CD4-positive, alpha-beta T cell treated with Interleukin-10 for 1 hour (primary cell): ENCODE data around the gene MXRA8.

Experiments used
- DNase-seq: peaks from one replicate; pipeline ENCODE4 v3.0.0-alpha.2; 2020

MXRA8 gene

GRCh38 chr1:1333551-1334241, 24.7 kb downstream of the MXRA8 start:
- no peak for DNase-seq

- DNase-seq = no peak
These were observed 25.4 kb downstream of the MXRA8 start for GRCh38 chr1:1332774-1333480.

- DNase-seq = no peak
These were observed 26.2 kb downstream of the MXRA8 start for GRCh38 chr1:1332031-1332755.

GRCh38 chr1:1331068-1331965, 27.0 kb downstream of the MXRA8 start, which contains the start of gene TAS1R3:
TAS1R3 (plus strand) TSS chr1:1331280; CDS start chr1:1331346, 66 bp downstream.
- DNase-seq = no peak

DNA sequence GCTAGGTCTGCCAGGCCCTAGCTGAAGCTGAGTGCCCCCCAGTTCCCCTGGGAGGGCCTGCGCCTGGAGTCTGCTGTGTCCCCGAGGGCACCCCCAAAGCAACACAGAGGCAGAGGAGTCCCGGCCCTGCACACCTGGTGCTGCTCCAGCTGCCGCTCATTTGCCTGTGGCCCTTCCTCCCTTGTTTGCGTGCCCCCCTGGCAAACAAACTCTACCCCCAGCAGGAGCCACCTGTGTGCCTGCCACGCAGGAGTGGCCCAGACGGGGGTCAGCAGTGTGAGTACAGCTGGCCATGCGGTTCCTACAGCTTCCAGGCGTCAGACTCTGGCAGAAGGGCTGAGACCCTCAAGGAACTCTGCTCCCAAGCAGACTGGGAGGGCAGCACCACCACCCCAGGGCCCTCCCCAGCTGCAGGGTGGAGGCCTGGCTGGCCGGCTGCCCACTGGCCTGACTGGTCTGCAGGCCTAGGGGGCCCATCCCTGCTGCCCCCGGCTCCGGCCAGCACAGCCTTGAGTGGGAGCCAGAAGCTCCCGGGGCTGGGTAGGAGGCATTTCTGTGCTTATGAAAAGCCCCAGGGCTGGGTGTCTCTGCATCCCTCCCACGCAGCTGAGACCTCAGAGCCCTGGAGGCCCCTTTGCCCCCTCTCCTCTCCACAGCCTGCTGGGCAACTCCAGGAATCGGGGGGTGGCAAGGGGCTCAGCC, 27.8 kb downstream of the MXRA8 start:
- DNase-seq = no peak

- no peak for DNase-seq
These were observed 28.8 kb downstream of the MXRA8 start for GRCh38 chr1:1329304-1330210.

DNA sequence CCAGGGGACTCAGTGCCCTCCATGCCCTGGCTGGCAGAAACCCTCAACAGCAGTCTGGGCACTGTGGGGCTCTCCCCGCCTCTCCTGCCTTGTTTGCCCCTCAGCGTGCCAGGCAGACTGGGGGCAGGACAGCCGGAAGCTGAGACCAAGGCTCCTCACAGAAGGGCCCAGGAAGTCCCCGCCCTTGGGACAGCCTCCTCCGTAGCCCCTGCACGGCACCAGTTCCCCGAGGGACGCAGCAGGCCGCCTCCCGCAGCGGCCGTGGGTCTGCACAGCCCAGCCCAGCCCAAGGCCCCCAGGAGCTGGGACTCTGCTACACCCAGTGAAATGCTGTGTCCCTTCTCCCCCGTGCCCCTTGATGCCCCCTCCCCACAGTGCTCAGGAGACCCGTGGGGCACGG, 30.1 kb downstream of the MXRA8 start:
- DNase-seq = no peak

GRCh38 chr1:1327291-1327690, 31.1 kb downstream of the MXRA8 start:
- DNase-seq = no peak

DNA sequence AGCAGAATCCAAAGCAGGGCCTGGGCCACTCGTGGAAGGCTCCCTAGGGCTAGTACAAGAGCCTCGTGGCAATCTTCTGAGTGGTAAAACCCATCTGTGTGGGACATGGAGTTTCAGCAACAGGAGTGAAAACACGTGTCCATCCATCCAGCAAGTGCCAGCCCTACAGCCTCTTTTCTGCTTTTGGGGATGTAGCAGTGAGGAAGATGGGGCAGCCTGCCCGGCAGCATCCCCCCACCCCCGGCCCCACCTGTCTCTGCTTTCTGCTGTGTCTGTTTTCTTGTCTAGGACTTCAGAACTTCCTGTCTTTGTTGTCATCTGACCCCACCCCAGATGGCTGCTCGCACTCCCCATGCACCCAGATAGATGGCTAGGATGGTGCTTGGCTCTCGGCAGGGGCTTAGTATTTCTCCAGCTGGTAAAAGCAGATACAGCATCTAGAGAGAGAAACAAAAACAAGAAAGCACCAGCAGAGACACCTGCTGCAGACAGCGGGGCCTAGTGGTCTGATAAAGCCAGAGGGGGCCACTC, 32.2 kb downstream of the MXRA8 start:
- no peak for DNase-seq

- no peak for DNase-seq
These were observed 32.9 kb downstream of the MXRA8 start for GRCh38 chr1:1325288-1326074.

DNA sequence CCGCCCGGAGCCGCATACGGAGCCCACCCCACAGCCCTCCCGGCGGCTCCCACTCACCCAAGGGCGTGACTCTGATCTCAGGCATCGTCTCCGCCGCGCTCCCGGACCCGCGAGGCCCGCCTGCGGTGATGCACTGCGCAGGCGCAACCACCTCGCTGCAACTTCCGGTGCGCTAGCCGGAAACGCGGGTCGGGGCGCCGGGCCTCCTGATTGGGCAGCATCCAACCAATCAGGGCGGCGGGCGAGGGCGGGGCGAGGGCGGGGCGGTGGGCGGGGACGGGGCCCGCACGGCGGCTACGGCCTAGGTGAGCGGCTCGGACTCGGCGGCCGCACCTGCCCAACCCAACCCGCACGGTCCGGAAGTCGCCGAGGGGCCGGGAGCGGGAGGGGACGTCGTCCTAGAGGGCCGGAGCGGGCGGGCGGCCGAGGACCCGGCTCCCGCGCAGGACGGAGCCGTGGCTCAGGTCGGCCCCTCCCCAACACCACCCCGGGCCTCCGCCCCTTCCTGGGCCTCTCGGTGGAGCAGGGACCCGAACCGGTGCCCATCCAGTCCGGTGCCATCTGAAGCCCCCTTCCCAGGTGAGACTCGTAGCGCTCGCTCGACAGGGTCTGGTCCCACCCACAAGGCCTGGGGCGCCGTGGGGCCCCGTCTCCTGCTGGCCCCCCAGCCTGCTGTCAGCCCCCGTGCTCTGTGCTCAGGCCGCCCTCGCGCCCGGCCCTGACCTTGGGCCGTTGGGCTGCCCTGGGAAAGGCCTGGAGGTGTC, 33.6 kb downstream of the MXRA8 start, which contains the start of the genes CPTP and INTS11:
CPTP (plus strand) TSS at position 279 of the 764 bp plus-strand sequence. CDS start 2,109 bp downstream, outside the sequence.
INTS11 (minus strand) TSS at position 137 of the 764 bp plus-strand sequence; CDS start at position 85, 52 bp downstream.
- DNase-seq = peak; percentile 96

DNA sequence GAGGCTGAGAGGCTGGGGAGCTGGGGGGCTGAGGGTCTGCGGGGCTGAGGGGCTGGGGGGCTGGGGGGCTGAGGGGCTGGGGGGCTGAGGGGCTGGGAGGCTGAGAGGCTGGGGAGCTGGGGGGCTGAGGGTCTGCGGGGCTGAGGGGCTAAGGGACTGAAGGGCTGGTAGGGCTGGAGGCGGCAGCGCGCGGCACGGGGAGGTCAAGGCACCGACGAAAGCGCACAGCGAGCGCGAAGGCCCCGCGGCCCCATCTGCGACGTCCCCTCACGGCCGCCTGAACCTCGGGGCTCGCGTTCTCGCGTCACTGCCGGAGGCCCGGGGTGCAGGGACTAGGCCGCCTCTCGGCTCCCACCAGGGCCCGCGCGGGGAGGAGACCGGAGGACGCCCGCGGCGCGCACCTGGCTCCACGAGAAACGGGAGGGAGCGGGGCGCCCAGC, 34.3 kb downstream of the MXRA8 start:
- no peak for DNase-seq

- no peak for DNase-seq
These were observed 35.4 kb downstream of the MXRA8 start for GRCh38 chr1:1322952-1323351.

DNA sequence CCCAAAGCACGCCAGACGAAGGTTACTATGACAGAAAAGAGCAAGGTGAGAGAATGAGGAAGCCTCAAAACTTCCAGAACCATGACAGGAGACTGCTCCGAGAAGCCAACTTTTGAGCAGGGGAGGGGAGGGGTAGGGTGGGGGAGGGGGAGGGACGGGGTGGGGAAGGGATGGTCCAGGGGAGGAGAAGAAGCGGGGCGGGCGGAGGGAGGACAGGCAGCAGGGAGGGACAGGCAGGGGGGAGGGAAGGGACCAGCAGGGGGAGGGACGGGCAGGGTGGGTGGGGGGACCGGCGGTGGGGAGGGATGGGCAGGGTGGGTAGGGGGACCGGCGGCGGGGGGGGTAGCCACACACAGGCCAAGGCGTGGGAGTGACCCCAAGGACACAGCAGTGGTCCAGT, 35.9 kb downstream of the MXRA8 start:
- DNase-seq = no peak

- no peak for DNase-seq
These were observed 36.9 kb downstream of the MXRA8 start for GRCh38 chr1:1321477-1321876.

GRCh38 chr1:1320666-1321448, 37.5 kb downstream of the MXRA8 start:
- DNase-seq = no peak

- no peak for DNase-seq
These were observed 38.8 kb downstream of the MXRA8 start for GRCh38 chr1:1319646-1319941.
